ENCODE measurements around the gene RBBP9. TPM values are rescaled to one million over a fixed set of nuclear protein-coding genes. Genes with fewer than 3 reads are reported as not detected.
A peak's percentile ranks its signal among the peaks of the same experiment; 100 is the strongest.
"Not testable (repeated sequence)": the region's sequence is repeated elsewhere in the genome, so short reads cannot be mapped to it uniquely, and the experiment has no call there.

Gene RBBP9
- total and polyA plus RNA-seq, 4 donors, result 6.4 to 9.5 (median 7.0) TPM

DNA sequence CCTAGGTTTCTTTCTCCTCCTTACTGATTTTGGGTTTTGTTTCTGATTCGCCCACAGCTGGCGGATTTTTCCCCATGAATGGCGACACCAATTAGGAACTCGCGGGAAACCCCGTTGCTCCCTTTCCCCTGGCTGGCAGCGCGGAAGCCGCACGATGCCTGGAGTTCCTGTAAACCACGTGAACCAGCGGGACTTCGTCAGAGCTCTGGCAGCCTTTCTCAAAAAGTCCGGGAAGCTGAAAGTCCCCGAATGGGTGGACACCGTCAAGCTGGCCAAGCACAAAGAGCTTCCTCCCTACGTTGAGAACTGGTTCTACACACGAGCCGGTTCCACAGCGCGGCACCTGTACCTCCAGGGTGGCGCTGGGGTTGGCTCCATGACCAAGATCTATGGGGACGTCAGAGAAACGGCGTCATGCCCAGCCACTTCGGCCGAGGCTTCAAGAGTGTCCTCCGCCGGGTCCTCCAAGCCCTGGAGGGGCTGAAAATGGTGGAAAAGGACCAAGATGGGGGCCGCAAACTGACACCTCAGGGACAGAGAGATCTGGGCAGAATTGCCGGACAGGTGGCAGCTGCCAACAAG is 7.5 kb upstream of the RBBP9 start:
- TF ChIP-seq MAX (IDR thresholded peaks at IDR 0.05) (peak; percentile 73), FOXA1 (IDR thresholded peaks at IDR 0.05) (no peak), SP1 (IDR thresholded peaks at IDR 0.05) (no peak), YY1 (IDR thresholded peaks at IDR 0.05) (peak; percentile 27), HNF4G (IDR thresholded peaks at IDR 0.05) (no peak), ZBTB33 (IDR thresholded peaks at IDR 0.05) (no peak)
- 57% methylated on average over 31 of the region's 31 CpGs for WGBS
- no peak overlapping the region for H3K9ac ChIP-seq (ENCODE audit: low read depth in 1 of 2, low read length in 2 of 2)
- H3K36me3 ChIP-seq (ENCODE audit: control insufficient read depth in 4 of 4, insufficient read depth in 3 of 4, low read depth in 1 of 4, low read length in 3 of 4), result no peaks in the 10 kb centered on the region
- H3K27ac ChIP-seq (ENCODE audit: low read depth in 1 of 2, low read length in 2 of 2), result peak overlapping the region; percentile 14 to 31
- H3K4me1 ChIP-seq (ENCODE audit: control insufficient read depth in 4 of 4, insufficient read depth in 4 of 4, low read length in 3 of 4), result peaks cover 0 to 17% (median 7%) of the 10 kb centered on the region in 4 donors
- no peaks in the 10 kb centered on the region for H3K9me3 ChIP-seq (ENCODE audit: control insufficient read depth in 4 of 4, low read length in 3 of 4)
- no peaks in the 10 kb centered on the region for H3K27me3 ChIP-seq (ENCODE audit: control insufficient read depth in 4 of 4, insufficient read depth in 4 of 4, low read length in 3 of 4)
- no peak for DNase-seq (ENCODE audit: low spot score)
- H3K4me3 ChIP-seq (ENCODE audit: low read depth in 1 of 3, low read length in 3 of 3), result no peak overlapping the region

DNA sequence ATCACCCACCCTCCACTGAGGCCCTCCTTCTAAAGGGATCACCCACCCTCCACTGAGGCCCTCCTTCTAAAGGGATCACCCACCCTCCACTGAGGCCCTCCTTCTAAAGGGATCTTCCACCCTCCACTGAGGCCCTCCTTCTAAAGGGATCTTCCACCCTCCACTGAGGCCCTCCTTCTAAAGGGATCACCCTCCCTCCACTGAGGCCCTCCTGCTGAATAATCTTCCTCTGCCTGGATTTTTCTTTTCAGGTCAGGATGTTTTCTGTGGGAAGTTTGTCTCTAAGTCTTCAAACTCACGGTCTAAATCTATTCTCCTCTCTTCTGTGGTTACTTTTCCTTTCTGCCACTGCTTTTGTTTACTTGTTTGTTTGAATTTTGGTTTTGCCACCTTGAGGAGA is 4.6 kb upstream of the RBBP9 start:
- H3K4me1 ChIP-seq (ENCODE audit: control insufficient read depth in 4 of 4, insufficient read depth in 4 of 4, low read length in 3 of 4); H3K4me3 ChIP-seq (ENCODE audit: low read depth in 1 of 3, low read length in 3 of 3); H3K9ac ChIP-seq (ENCODE audit: low read depth in 1 of 2, low read length in 2 of 2); H3K27ac ChIP-seq (ENCODE audit: low read depth in 1 of 2, low read length in 2 of 2); H3K9me3 ChIP-seq (ENCODE audit: control insufficient read depth in 4 of 4, low read length in 3 of 4); H3K36me3 ChIP-seq (ENCODE audit: control insufficient read depth in 4 of 4, insufficient read depth in 3 of 4, low read depth in 1 of 4, low read length in 3 of 4); H3K27me3 ChIP-seq (ENCODE audit: control insufficient read depth in 4 of 4, insufficient read depth in 4 of 4, low read length in 3 of 4); DNase-seq (ENCODE audit: low spot score): not testable (repeated sequence)
- 70% methylated on average over 1 of the region's 1 CpG for WGBS

DNA sequence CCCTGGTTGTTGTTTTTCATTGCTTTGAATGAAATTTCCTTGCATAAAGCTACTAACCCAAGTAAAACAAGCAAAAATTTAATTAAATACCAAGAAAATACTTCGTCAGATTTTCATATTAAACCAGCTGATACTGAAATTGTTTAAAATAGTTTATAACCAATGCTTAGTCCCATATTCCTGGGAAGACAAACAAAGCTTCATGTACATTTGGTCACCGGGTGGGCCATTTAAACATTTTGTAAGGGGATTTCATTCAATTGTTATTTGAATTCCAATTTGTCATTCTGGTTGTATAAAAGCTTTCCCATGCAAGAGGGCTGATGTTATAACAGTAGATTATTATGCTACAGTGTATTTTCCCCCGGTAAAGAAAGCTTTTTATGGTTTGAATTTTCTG is 578 bp upstream of the RBBP9 start:
- H3K36me3 ChIP-seq (ENCODE audit: control insufficient read depth in 4 of 4, insufficient read depth in 3 of 4, low read depth in 1 of 4, low read length in 3 of 4), result peaks cover 0 to 7% (median 0%) of the 10 kb centered on the region in 4 donors
- DNase-seq (ENCODE audit: low spot score), result no peak
- H3K4me3 ChIP-seq (ENCODE audit: low read depth in 1 of 3, low read length in 3 of 3), result no peak overlapping the region
- WGBS, result 96% methylated on average over 3 of the region's 3 CpGs
- no peaks in the 10 kb centered on the region for H3K27me3 ChIP-seq (ENCODE audit: control insufficient read depth in 4 of 4, insufficient read depth in 4 of 4, low read length in 3 of 4)
- no peak overlapping the region for H3K9ac ChIP-seq (ENCODE audit: low read depth in 1 of 2, low read length in 2 of 2)
- H3K9me3 ChIP-seq (ENCODE audit: control insufficient read depth in 4 of 4, low read length in 3 of 4), result no peaks in the 10 kb centered on the region
- no peak overlapping the region for H3K27ac ChIP-seq (ENCODE audit: low read depth in 1 of 2, low read length in 2 of 2)
- TF ChIP-seq FOXA1 (IDR thresholded peaks at IDR 0.05) (no peak), ATF3 (IDR thresholded peaks at IDR 0.05) (no peak), EGR1 (IDR thresholded peaks at IDR 0.05; ENCODE audit: low read depth in 2 of 2) (no peak), YY1 (IDR thresholded peaks at IDR 0.05) (no peak), GABPA (IDR thresholded peaks at IDR 0.05 in 1 of 2, conservative IDR thresholded peaks at IDR 0.05 in 1 of 2) (no peak), NR2F2 (IDR thresholded peaks at IDR 0.05) (no peak), FOXA2 (IDR thresholded peaks at IDR 0.05) (no peak), TAF1 (conservative IDR thresholded peaks at IDR 0.05) (no peak), MAX (IDR thresholded peaks at IDR 0.05) (no peak), JUND (IDR thresholded peaks at IDR 0.05) (no peak), HNF4G (IDR thresholded peaks at IDR 0.05) (no peak), ZBTB33 (IDR thresholded peaks at IDR 0.05) (no peak)
- H3K4me1 ChIP-seq (ENCODE audit: control insufficient read depth in 4 of 4, insufficient read depth in 4 of 4, low read length in 3 of 4), result peaks cover 0 to 18% (median 13%) of the 10 kb centered on the region in 4 donors
